ENCODE measurements around the gene TRDMT1. TPM values are rescaled to one million over a fixed set of nuclear protein-coding genes. Genes with fewer than 3 reads are reported as not detected.

The TRDMT1 gene
- total RNA-seq, 1 experiment from 2014 or later, result 20.2 TPM

- Histone ChIP-seq H2AK5ac (ENCODE audit: insufficient read length, low read length) (no peak overlapping the region), H2AFZ (ENCODE audit: low read length) (no peak overlapping the region), H2BK120ac (ENCODE audit: low read depth, low read length, poor library complexity, severe bottlenecking) (no peak overlapping the region), H4K5ac (ENCODE audit: insufficient read length, low read depth, low read length) (no peak overlapping the region), H4K8ac (replicated peaks; ENCODE audit: insufficient read length, low read depth, low read length) (no peak overlapping the region), H3K79me1 (ENCODE audit: insufficient read depth, low read depth, low read length, poor library complexity, severe bottlenecking) (no peaks in the 10 kb centered on the region), H3K4me2 (ENCODE audit: insufficient read depth, insufficient read length, low read length) (no peak overlapping the region), H3K4me1 (ENCODE audit: insufficient read depth, low read length) (peaks cover 3% of the 10 kb centered on the region; the same call in 1 of the 2 replicates), H3K23ac (ENCODE audit: insufficient read length, low read depth, low read length) (no peak overlapping the region), H3T11ph (ENCODE audit: low read length) (no peak overlapping the region), H3K14ac (ENCODE audit: insufficient read depth, low read length) (no peak overlapping the region), H3K23me2 (ENCODE audit: insufficient read length, low read depth, low read length, poor library complexity, severe bottlenecking) (no peaks in the 10 kb centered on the region), H4K91ac (ENCODE audit: insufficient read length, low read depth, low read length) (no peak overlapping the region), H2BK20ac (ENCODE audit: low read depth, low read length, poor library complexity, severe bottlenecking) (no peak overlapping the region), H2BK12ac (ENCODE audit: insufficient read length, low read depth, low read length) (no peak overlapping the region), H3K9ac (ENCODE audit: extremely low read depth, insufficient read length, low read length) (no peak overlapping the region), H3K27me3 (ENCODE audit: insufficient read depth, low read length) (no peaks in the 10 kb centered on the region), H3K79me2 (ENCODE audit: insufficient read depth, low read length) (no peaks in the 10 kb centered on the region), H3K9me3 (ENCODE audit: control insufficient read depth, low read depth, low read length) (no peaks in the 10 kb centered on the region), H3K18ac (ENCODE audit: insufficient read length, low read depth, low read length) (no peak overlapping the region), H3K56ac (ENCODE audit: insufficient read length, low read depth, low read length) (no peak overlapping the region), H3K27ac (ENCODE audit: insufficient read length, low read depth, low read length) (no peak overlapping the region), H3K4ac (ENCODE audit: low read depth, low read length) (no peak overlapping the region), H2BK5ac (ENCODE audit: insufficient read length, low read length) (no peak overlapping the region), H4K20me1 (ENCODE audit: control insufficient read depth, insufficient read depth, insufficient read length) (no peaks in the 10 kb centered on the region), H2BK15ac (ENCODE audit: low read depth, low read length) (no peak overlapping the region)
- Mint-ChIP-seq H3K9me3 (no peaks in the 10 kb centered on the region), H3K27ac (no peak overlapping the region), H3K36me3 (ENCODE audit: insufficient read depth in 1 of 3, low read depth in 3 of 3) (0 out of 7 replicates have a peak, but pooled peaks cover 0 to 4% (median 0%) of the 10 kb centered on the region in 3 experiments), H3K27me3 (ENCODE audit: low read depth) (no peaks in the 10 kb centered on the region), H3K4me1 (peaks cover 14 to 19% of the 10 kb centered on the region in 2 experiments), H3K4me3 (no peak overlapping the region)
- no peak for DNase-seq
- TF ChIP-seq CTCF (conservative IDR thresholded peaks at IDR 0.05), result no peak
These were observed 25.4 kb downstream of the TRDMT1 start for GRCh38 chr10:17176091-17176490.

Measured in H9 (cell line).